Panc1 (cell line): ENCODE results near the gene C2. TPM values are rescaled to one million over a fixed set of nuclear protein-coding genes. Genes with fewer than 3 reads are reported as not detected.

Experiments used
- ATAC-seq: fragments of 200-7000 bp; cut with Tn5 transposase; 2 replicates; pipeline ENCODE4 v1.9.1; 2020; ENCODE audit warnings: mild to moderate bottlenecking, moderate library complexity
- BruUV-seq: library from RNA; stranded (reverse); fragments of 400-500 nt; replicated peaks from 2 replicates; lab custom pipeline; 2021; lab: Mats Ljungman, UMichigan
- CTCF ChIA-PET: fragments of 300-600 bp; sonication (Branson Sonifier 250); formaldehyde crosslinking; loops from one replicate; lab custom pipeline; 2022; ENCODE audit warnings: antibody characterized with exemption; lab: Charles Lee
- POLR2A ChIA-PET: fragments of 300-600 bp; sonication (Branson Sonifier 250); formaldehyde crosslinking; loops from one replicate; lab custom pipeline; 2022; ENCODE audit warnings: antibody characterized with exemption; lab: Charles Lee
- DNase-seq: peaks from one replicate; pipeline ENCODE4 v3.0.0-alpha.2; 2010; ENCODE audit warnings: low read depth, low spot score
- H3K27ac ChIP-seq: 2 replicates; pipeline ENCODE4 v1.5.1; 2011; ENCODE audit warnings: mild to moderate bottlenecking, low read length, inconsistent platforms
- H3K27me3 ChIP-seq: fragments of 200-500 bp; sonication (Bioruptor generic); 2 replicates; pipeline ENCODE4 v1.6.0; 2014; ENCODE audit warnings: low read length, inconsistent platforms; ENCODE audit not compliant: control insufficient read depth, insufficient read depth
- H3K36me3 ChIP-seq: fragments of 200-500 bp; sonication (Bioruptor generic); 2 replicates; pipeline ENCODE4 v1.5.1; 2014; ENCODE audit warnings: inconsistent platforms, mild to moderate bottlenecking, low read length, moderate library complexity; ENCODE audit not compliant: control insufficient read depth, insufficient read depth
- H3K4me1 ChIP-seq: 2 replicates; pipeline ENCODE4 v1.5.1; 2011; ENCODE audit warnings: inconsistent platforms, mild to moderate bottlenecking, low read length, moderate library complexity; ENCODE audit not compliant: control insufficient read depth, insufficient read depth
- H3K4me3 ChIP-seq, 2 experiments: 2 replicates each; pipeline ENCODE4 v1.5.1; 2011 to 2012; ENCODE audit warnings: low read depth in 2 of 2, low read length in 2 of 2, mild to moderate bottlenecking in 2 of 2, inconsistent platforms in 1 of 2, moderate library complexity in 1 of 2
- H3K9me3 ChIP-seq: fragments of 200-500 bp; sonication (Bioruptor generic); 2 replicates; pipeline ENCODE4 v1.5.1; 2014; ENCODE audit warnings: low read depth, mild to moderate bottlenecking, inconsistent platforms, low read length, moderate library complexity; ENCODE audit not compliant: control insufficient read depth, insufficient read depth
- CTCF ChIP-seq: fragments of 450-650 bp; IDR thresholded peaks from 2 replicates; pipeline ENCODE4 v1.5.1; 2017; ENCODE audit warnings: mild to moderate bottlenecking
- POLR2AphosphoS5 ChIP-seq: IDR thresholded peaks from 2 replicates; pipeline ENCODE4 v1.6.1; 2012; ENCODE audit warnings: mild to moderate bottlenecking, low read depth, low read length, moderate library complexity
- SIN3A ChIP-seq: IDR thresholded peaks from 2 replicates; pipeline ENCODE4 v1.6.1; 2012; ENCODE audit warnings: low read depth, mild to moderate bottlenecking, low read length, moderate library complexity, borderline replicate concordance; ENCODE audit not compliant: insufficient read depth
- TCF7L2 ChIP-seq: IDR thresholded peaks from 2 replicates; pipeline ENCODE4 v1.6.1; 2011; ENCODE audit warnings: mild to moderate bottlenecking, low read depth, low read length, inconsistent platforms
- in situ Hi-C: cut with HindIII; loops from 2 replicates; pipeline ENCODE4 v1.10.0; 2016; ENCODE audit warnings: low sequenced_read_pairs, low pct_unique_long_range_greater_than_20kb
- intact Hi-C: fragments of 100-400 bp; cut with micrococcal nuclease; formaldehyde crosslinking; loops from one replicate; pipeline ENCODE4 v1.10.0; 2022; ENCODE audit not compliant: unreplicated experiment
- total RNA-seq: library from RNA; stranded (reverse); gene quantifications from one replicate; pipeline ENCODE4 v1.2.1, GENCODE V29; 2021; ENCODE audit not compliant: unreplicated experiment
- TF ChIP-seq, protein P1 (sequence below), 2 experiments: IDR thresholded peaks; 2 replicates each; pipeline ENCODE4 v1.6.1; 2011 to 2012; ENCODE audit warnings: low read depth in 2 of 2, control low read depth in 1 of 2, low read length in 1 of 2, mild to moderate bottlenecking in 1 of 2, moderate library complexity in 1 of 2; ENCODE audit not compliant: insufficient read depth in 1 of 2

The C2 gene
- total RNA-seq, 1 experiment from 2014 or later, result 1.0 TPM

GRCh38 chr6:31956796-31957195 lies 29.3 kb downstream of the C2 start:
- Histone ChIP-seq H3K4me3 (no peak overlapping the region), H3K27ac (no peak overlapping the region), H3K27me3 (no peaks in the 10 kb centered on the region), H3K9me3 (no peaks in the 10 kb centered on the region), H3K4me1 (peaks cover 18% of the 10 kb centered on the region), H3K36me3 (peaks cover 24% of the 10 kb centered on the region)
- ChIA-PET POLR2A (no interaction called here), CTCF (no interaction called here)
- in situ Hi-C loops (no loop called here), intact Hi-C loops (no loop called here)
- ATAC-seq (no peak), DNase-seq (no peak)
- BruUV-seq, result no TSS peak
- TF ChIP-seq TCF7L2 (no peak), CTCF (no peak), SIN3A (no peak), POLR2AphosphoS5 (no peak)
- TF ChIP-seq, protein P1, sequence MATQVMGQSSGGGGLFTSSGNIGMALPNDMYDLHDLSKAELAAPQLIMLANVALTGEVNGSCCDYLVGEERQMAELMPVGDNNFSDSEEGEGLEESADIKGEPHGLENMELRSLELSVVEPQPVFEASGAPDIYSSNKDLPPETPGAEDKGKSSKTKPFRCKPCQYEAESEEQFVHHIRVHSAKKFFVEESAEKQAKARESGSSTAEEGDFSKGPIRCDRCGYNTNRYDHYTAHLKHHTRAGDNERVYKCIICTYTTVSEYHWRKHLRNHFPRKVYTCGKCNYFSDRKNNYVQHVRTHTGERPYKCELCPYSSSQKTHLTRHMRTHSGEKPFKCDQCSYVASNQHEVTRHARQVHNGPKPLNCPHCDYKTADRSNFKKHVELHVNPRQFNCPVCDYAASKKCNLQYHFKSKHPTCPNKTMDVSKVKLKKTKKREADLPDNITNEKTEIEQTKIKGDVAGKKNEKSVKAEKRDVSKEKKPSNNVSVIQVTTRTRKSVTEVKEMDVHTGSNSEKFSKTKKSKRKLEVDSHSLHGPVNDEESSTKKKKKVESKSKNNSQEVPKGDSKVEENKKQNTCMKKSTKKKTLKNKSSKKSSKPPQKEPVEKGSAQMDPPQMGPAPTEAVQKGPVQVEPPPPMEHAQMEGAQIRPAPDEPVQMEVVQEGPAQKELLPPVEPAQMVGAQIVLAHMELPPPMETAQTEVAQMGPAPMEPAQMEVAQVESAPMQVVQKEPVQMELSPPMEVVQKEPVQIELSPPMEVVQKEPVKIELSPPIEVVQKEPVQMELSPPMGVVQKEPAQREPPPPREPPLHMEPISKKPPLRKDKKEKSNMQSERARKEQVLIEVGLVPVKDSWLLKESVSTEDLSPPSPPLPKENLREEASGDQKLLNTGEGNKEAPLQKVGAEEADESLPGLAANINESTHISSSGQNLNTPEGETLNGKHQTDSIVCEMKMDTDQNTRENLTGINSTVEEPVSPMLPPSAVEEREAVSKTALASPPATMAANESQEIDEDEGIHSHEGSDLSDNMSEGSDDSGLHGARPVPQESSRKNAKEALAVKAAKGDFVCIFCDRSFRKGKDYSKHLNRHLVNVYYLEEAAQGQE (IDR thresholded peaks at IDR 0.05; ENCODE audit: insufficient read depth in 1 of 2, low read depth in 2 of 2, low read length in 1 of 2), result no peak

DNA sequence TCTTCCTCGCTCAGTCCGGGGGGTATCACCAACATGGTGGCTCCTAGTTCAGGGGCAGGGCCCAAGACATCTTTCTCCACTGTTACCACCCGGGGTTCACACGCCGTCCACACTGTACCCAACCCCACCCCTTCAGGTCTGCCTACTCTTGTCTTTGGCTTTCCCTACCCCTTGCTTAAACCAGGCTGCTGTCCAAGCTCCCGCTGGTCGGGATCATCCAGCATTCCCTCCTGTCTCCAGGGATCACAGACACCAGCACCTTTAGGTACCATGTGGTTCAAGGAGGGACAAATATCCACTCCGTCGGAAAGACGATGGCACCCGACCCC lies 30.9 kb downstream of the C2 start:
- peak overlapping the region; percentile 96 for H3K27ac ChIP-seq
- in situ Hi-C loops (no loop called here), intact Hi-C loops (no loop called here)
- peaks cover 23% of the 10 kb centered on the region for H3K36me3 ChIP-seq
- ChIA-PET POLR2A (interaction anchor here (0.6 to 1.3 kb wide), 3 partner anchors 9 to 16 kb away, joined by 3 to 9 read pairs (median 4); partner anchors contain the start of gene DXO), CTCF (interaction anchor here (0.5 kb wide), 1 partner anchor 138 kb away, joined by 6 read pairs; no protein-coding TSS in a partner anchor)
- no peaks in the 10 kb centered on the region for H3K27me3 ChIP-seq
- H3K9me3 ChIP-seq, result no peaks in the 10 kb centered on the region
- no TSS peak for BruUV-seq
- H3K4me3 ChIP-seq, result peak overlapping the region; percentile 74 to 100
- DNase-seq (no peak), ATAC-seq (peak; percentile 31)
- peaks cover 18% of the 10 kb centered on the region for H3K4me1 ChIP-seq
- no peak for TF ChIP-seq SIN3A
- no peak for TF ChIP-seq POLR2AphosphoS5
- no peak for TF ChIP-seq CTCF
- TF ChIP-seq, protein P1 (IDR thresholded peaks at IDR 0.05; ENCODE audit: insufficient read depth in 1 of 2, low read depth in 2 of 2, low read length in 1 of 2), result no peak
- TF ChIP-seq TCF7L2, result no peak
